ENCODE data around the gene PGC. TPM values are rescaled to one million over a fixed set of nuclear protein-coding genes. Genes with fewer than 3 reads are reported as not detected.

Gene PGC
- total RNA-seq, 3 donors from 2014 or later, result 3.2 TPM; not detected in 2

DNA sequence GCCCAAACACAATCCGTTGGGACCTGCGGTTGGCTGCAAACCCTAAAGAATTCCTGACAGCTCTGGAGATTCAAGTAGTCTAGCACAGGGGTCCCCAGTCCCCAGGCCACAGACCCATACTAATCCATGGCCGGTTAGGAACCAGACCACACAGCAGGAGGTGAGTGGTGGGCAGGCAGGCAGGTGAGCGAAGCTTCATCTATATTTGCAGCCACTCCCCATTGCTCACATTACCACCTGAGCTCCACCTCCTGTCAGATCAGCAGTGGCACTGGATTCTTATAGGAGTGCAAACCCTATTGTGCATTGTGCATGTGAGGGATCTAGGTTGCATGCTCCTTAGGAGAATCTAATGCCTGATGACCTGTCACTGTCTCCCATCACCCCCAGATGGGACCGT lies 28.4 kb downstream of the PGC start:
- peaks cover 9 to 18% of the 10 kb centered on the region in 2 donors for H3K4me1 ChIP-seq
- H3K4me3 ChIP-seq, result no peak overlapping the region
- intact Hi-C loops (cut with DNase I; ENCODE audit: low total_unique reads), result no loop called here
- H3K36me3 ChIP-seq, result no peaks in the 10 kb centered on the region
- no peak overlapping the region for H3K27ac ChIP-seq
- no peak for DNase-seq (ENCODE audit: low spot score in 2 of 2)
- no peaks in the 10 kb centered on the region for H3K27me3 ChIP-seq
- no peak for TF ChIP-seq POLR2AphosphoS5 (IDR thresholded peaks at IDR 0.05)
- TF ChIP-seq, protein P1, sequence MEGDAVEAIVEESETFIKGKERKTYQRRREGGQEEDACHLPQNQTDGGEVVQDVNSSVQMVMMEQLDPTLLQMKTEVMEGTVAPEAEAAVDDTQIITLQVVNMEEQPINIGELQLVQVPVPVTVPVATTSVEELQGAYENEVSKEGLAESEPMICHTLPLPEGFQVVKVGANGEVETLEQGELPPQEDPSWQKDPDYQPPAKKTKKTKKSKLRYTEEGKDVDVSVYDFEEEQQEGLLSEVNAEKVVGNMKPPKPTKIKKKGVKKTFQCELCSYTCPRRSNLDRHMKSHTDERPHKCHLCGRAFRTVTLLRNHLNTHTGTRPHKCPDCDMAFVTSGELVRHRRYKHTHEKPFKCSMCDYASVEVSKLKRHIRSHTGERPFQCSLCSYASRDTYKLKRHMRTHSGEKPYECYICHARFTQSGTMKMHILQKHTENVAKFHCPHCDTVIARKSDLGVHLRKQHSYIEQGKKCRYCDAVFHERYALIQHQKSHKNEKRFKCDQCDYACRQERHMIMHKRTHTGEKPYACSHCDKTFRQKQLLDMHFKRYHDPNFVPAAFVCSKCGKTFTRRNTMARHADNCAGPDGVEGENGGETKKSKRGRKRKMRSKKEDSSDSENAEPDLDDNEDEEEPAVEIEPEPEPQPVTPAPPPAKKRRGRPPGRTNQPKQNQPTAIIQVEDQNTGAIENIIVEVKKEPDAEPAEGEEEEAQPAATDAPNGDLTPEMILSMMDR (IDR thresholded peaks at IDR 0.05), result no peak
- TF ChIP-seq POLR2A (IDR thresholded peaks at IDR 0.05), result no peak
- no peaks in the 10 kb centered on the region for H3K9me3 ChIP-seq

DNA sequence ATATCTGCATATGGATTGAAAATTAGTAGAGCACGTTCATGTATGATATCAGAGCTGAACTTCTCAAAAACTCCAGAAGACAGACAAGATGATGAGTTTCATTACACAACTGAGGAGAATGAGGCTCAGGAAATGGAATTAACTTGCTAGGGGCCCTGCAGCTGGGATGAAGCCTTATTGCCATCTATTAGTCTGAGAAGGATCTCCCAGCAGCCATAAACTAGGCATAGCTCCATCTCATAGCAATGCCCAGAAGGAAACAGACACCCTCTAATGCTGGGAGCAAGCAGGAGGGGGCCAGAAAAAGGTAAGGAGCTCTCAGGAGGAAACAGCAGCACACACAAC lies 29.8 kb downstream of the PGC start:
- TF ChIP-seq POLR2AphosphoS5 (IDR thresholded peaks at IDR 0.05) (no peak), POLR2A (IDR thresholded peaks at IDR 0.05) (no peak)
- TF ChIP-seq, protein P1 (IDR thresholded peaks at IDR 0.05), result no peak
- DNase-seq (ENCODE audit: low spot score in 2 of 2), result no peak
- H3K4me3 ChIP-seq, result no peak overlapping the region
- H3K36me3 ChIP-seq, result no peaks in the 10 kb centered on the region
- no peaks in the 10 kb centered on the region for H3K9me3 ChIP-seq
- H3K27ac ChIP-seq, result no peak overlapping the region
- H3K27me3 ChIP-seq, result no peaks in the 10 kb centered on the region
- intact Hi-C loops (cut with DNase I; ENCODE audit: low total_unique reads), result no loop called here
- H3K4me1 ChIP-seq, result peaks cover 3 to 22% of the 10 kb centered on the region in 2 donors

DNA sequence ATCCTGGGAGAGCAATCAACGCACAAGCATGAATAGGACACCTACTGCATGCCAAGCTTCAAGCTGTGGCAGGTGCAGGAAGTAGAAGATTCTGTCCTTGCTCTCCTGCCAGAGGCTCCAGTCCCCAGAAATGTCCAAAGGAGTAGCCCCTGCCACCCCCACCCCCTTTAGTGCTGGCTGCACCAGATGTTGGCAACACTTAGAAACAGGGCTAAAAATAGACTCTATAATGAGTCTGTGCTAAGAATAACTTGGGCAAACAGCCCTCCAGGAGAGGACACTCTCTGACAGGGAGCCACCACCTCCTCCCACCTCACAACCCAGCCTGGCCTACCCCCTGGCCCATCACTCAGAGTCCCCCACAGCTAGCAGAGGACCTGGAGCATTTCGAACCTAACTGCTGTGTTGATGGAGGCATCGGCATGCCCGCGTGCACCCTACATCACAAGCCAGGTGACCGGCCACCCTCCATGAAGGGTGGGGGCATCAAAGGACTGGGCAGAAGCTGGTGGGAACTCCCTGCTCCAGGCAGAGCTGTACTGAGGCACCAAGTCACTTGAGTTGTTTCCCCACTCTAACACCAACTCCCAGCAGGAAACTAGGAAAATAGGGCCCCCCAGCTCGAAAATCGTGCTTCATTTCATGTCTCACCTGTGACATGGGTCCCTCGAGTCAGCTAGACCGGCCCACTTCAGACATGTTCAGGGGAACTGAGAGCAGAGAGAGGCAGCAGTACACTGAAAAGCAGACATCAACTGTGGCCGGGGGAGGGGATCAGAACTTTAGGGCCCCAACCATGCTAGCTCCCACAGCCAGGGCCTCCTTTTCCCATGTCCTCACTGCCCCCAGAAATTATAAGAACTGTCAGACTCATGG lies 30.4 kb downstream of the PGC start:
- intact Hi-C loops (cut with DNase I; ENCODE audit: low total_unique reads), result no loop called here
- Histone ChIP-seq H3K27ac (no peak overlapping the region), H3K4me1 (peaks cover 5 to 29% of the 10 kb centered on the region in 2 donors), H3K9me3 (no peaks in the 10 kb centered on the region), H3K27me3 (no peaks in the 10 kb centered on the region), H3K36me3 (no peaks in the 10 kb centered on the region), H3K4me3 (no peak overlapping the region)
- TF ChIP-seq POLR2A (IDR thresholded peaks at IDR 0.05) (no peak), POLR2AphosphoS5 (IDR thresholded peaks at IDR 0.05) (no peak)
- TF ChIP-seq, protein P1 (IDR thresholded peaks at IDR 0.05), result no peak
- DNase-seq (ENCODE audit: low spot score in 2 of 2), result no peak

DNA sequence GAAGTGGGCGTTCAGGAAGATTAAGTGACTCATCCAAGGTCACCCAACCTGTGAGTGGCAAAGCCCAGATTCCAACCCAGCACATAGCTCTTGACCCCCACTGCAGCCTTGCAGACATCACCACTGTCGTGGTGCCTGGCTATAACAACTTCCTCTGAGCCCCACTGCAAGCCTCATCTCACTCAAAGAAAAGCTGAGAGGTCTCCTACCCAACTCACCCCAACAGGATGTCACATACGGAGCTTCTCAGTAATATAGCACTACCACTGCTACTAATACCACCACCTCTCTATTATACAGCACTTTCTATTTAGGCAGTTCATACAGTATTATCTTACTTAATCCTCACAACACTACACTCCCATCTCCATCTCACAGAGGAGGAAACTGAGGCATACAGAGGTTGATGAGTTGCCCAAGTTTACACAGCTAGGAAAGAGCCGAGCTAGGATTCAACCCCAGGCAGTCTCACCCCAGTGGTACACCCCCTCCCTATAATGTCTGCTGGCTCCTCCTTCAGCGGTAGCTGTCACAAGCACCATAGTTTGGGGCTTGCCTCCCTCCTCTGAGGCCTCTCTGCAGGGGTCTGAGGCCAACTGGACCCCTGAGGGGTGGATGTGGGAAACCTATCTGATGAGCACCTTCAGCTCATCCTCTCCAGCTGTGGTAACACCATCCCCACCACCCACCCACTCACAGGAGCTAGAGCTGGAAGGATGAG lies 31.2 kb downstream of the PGC start:
- TF ChIP-seq POLR2A (IDR thresholded peaks at IDR 0.05) (no peak), POLR2AphosphoS5 (IDR thresholded peaks at IDR 0.05) (no peak)
- TF ChIP-seq, protein P1 (IDR thresholded peaks at IDR 0.05), result no peak
- peaks cover 8 to 34% of the 10 kb centered on the region in 2 donors for H3K4me1 ChIP-seq
- peak overlapping the region in 1 of 2 donors; percentile 2 for H3K27ac ChIP-seq
- DNase-seq (ENCODE audit: low spot score in 2 of 2), result no peak
- H3K9me3 ChIP-seq, result no peaks in the 10 kb centered on the region
- no peaks in the 10 kb centered on the region for H3K36me3 ChIP-seq
- H3K4me3 ChIP-seq, result no peak overlapping the region
- no peaks in the 10 kb centered on the region for H3K27me3 ChIP-seq
- intact Hi-C loops (cut with DNase I; ENCODE audit: low total_unique reads), result no loop called here
